Measurements from ENCODE around the gene CYTH1.
"Not testable (repeated sequence)": the region's sequence is repeated elsewhere in the genome, so short reads cannot be mapped to it uniquely, and the experiment has no call there.

Gene CYTH1

GRCh38 chr17:78759203-78759968 lies 22.7 kb downstream of the CYTH1 start:
- no peak for DNase-seq (ENCODE audit: low read depth)

GRCh38 chr17:78753316-78754250 lies 28.5 kb downstream of the CYTH1 start:
- DNase-seq (ENCODE audit: low read depth) = no peak

GRCh38 chr17:78751447-78752161 lies 30.5 kb downstream of the CYTH1 start:
- DNase-seq (ENCODE audit: low read depth) = no peak

GRCh38 chr17:78751000-78751399 lies 31.1 kb downstream of the CYTH1 start:
- not testable (repeated sequence) for DNase-seq (ENCODE audit: low read depth)

GRCh38 chr17:78748730-78749317 lies 33.2 kb downstream of the CYTH1 start:
- DNase-seq (ENCODE audit: low read depth) = peak; percentile 53

- no peak for DNase-seq (ENCODE audit: low read depth)
These were observed 33.9 kb downstream of the CYTH1 start for GRCh38 chr17:78748048-78748729.

- DNase-seq (ENCODE audit: low read depth) = no peak
These were observed 34.6 kb downstream of the CYTH1 start for GRCh38 chr17:78747488-78747887.

- DNase-seq (ENCODE audit: low read depth) = no peak
These were observed 35.2 kb downstream of the CYTH1 start for GRCh38 chr17:78746949-78747269.

- no peak for DNase-seq (ENCODE audit: low read depth)
These were observed 35.7 kb downstream of the CYTH1 start for GRCh38 chr17:78746263-78746948.

- no peak for DNase-seq (ENCODE audit: low read depth)
These were observed 36.5 kb downstream of the CYTH1 start for GRCh38 chr17:78745407-78746088.

- no peak for DNase-seq (ENCODE audit: low read depth)
These were observed 39.2 kb downstream of the CYTH1 start for GRCh38 chr17:78742901-78743300.

GRCh38 chr17:78741644-78742284 lies 40.3 kb downstream of the CYTH1 start:
- DNase-seq (ENCODE audit: low read depth) = no peak

GRCh38 chr17:78739331-78739931 lies 42.6 kb downstream of the CYTH1 start:
- DNase-seq (ENCODE audit: low read depth) = no peak

- DNase-seq (ENCODE audit: low read depth) = no peak
These were observed 43.4 kb downstream of the CYTH1 start for GRCh38 chr17:78738698-78739097.

GRCh38 chr17:78738278-78738677 lies 43.8 kb downstream of the CYTH1 start:
- DNase-seq (ENCODE audit: low read depth) = no peak

GRCh38 chr17:78737332-78737731 lies 44.7 kb downstream of the CYTH1 start:
- DNase-seq (ENCODE audit: low read depth) = no peak

GRCh38 chr17:78736526-78737079 lies 45.5 kb downstream of the CYTH1 start:
- DNase-seq (ENCODE audit: low read depth) = peak; percentile 38

GRCh38 chr17:78735832-78736525 lies 46.1 kb downstream of the CYTH1 start:
- no peak for DNase-seq (ENCODE audit: low read depth)
